HEK293 (cell line): Measurements from ENCODE around the gene CEBPB.

ENCODE experiments used
- KLF9 ChIP-seq: fragments of 450-650 bp; formaldehyde crosslinking; IDR thresholded peaks from 2 replicates; pipeline ENCODE4 v1.5.1; 2016; ENCODE audit warnings: missing biosample characterization, missing genetic modification characterization, low read depth
- ZBTB8A ChIP-seq: fragments of 450-650 bp; formaldehyde crosslinking; IDR thresholded peaks from 2 replicates; pipeline ENCODE4 v1.5.1; 2016; ENCODE audit warnings: missing biosample characterization, missing genetic modification characterization
- ZNF10 ChIP-seq: fragments of 450-650 bp; formaldehyde crosslinking; IDR thresholded peaks from 2 replicates; pipeline ENCODE4 v1.5.1; 2017; ENCODE audit warnings: missing biosample characterization, missing genetic modification characterization

- TF ChIP-seq KLF9 = no peak
- TF ChIP-seq ZNF10 = no peak
- no peak for TF ChIP-seq ZBTB8A (tag by site-specific recombination)
Observed at GRCh38 chr20:50141018-50141675, 49.5 kb upstream of the CEBPB start.
